ENCODE results near the gene GRID1.

DNA sequence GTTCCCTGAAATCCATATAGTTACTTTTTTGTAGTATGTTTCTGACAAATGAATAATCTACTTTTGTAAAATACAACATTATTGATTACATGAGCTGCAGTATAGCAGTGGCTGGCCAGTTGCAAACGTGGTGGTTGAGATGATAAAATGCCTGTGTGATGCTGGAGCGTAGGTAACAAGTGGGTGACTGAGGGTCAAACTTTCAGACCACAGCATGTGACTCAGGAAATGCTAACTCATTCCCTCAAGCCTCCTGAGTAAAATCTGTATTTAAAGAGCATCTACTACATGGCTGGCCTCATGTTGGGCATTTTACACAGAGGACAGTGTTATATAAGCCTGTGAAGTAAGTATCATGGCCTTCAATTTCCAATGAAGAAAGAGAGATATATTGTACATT lies 585.2 kb downstream of the GRID1 start:
- TF ChIP-seq, protein P1, sequence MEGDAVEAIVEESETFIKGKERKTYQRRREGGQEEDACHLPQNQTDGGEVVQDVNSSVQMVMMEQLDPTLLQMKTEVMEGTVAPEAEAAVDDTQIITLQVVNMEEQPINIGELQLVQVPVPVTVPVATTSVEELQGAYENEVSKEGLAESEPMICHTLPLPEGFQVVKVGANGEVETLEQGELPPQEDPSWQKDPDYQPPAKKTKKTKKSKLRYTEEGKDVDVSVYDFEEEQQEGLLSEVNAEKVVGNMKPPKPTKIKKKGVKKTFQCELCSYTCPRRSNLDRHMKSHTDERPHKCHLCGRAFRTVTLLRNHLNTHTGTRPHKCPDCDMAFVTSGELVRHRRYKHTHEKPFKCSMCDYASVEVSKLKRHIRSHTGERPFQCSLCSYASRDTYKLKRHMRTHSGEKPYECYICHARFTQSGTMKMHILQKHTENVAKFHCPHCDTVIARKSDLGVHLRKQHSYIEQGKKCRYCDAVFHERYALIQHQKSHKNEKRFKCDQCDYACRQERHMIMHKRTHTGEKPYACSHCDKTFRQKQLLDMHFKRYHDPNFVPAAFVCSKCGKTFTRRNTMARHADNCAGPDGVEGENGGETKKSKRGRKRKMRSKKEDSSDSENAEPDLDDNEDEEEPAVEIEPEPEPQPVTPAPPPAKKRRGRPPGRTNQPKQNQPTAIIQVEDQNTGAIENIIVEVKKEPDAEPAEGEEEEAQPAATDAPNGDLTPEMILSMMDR (IDR thresholded peaks at IDR 0.05; ENCODE audit: insufficient read depth, low read depth, low read length): no peak
- TF ChIP-seq EZH2 (IDR thresholded peaks at IDR 0.05; ENCODE audit: insufficient read depth, low read length): no peak
